ENCODE results near the gene HHAT.

DNA sequence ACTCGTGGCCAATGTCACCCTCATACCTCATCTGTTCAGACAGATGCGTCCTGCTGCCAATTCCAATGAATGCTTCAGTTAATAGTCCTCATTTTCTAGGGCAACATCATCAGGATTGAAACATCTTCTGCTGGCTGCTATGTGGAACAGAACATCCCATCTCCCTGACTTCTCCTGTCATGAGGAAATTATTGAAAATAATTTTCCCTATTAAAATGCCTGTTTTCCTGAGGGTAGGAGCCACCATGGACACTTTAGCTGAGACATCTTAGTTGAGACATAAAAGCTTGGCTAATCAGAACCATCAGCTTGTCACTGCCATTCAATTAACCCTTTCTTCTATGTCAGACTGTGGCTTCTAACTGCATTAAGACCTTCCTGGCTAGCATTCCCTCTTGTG is 396.1 kb downstream of the HHAT start:
- TF ChIP-seq CTCF (IDR thresholded peaks at IDR 0.05), result no peak
- TF ChIP-seq POLR2A (IDR thresholded peaks at IDR 0.05), result no peak
- no peak for TF ChIP-seq POLR2AphosphoS5 (IDR thresholded peaks at IDR 0.05; ENCODE audit: insufficient read depth in 1 of 2, low read depth in 1 of 2)

Measured in vagina (tissue), 2 donors.